CD14-positive monocyte (primary cell): ENCODE measurements around the gene GPC5. TPM values are rescaled to one million over a fixed set of nuclear protein-coding genes. Genes with fewer than 3 reads are reported as not detected.

Experiments used
- DNase-seq, 3 donors: peaks; one replicate each; pipeline ENCODE4 v3.0.0-alpha.2; 2011 to 2022
- H2AFZ ChIP-seq: 2 replicates; pipeline ENCODE4 v1.6.0; 2012; ENCODE audit warnings: mild to moderate bottlenecking, low read depth, low read length, inconsistent platforms; ENCODE audit not compliant: insufficient read depth, poor library complexity, severe bottlenecking
- H3K27ac ChIP-seq, 2 donors: 1 replicate in 1 of 2; 2 replicates in 1 of 2; pipeline ENCODE4 v1.5.1; 2012 to 2013; ENCODE audit warnings: low read length in 2 of 2, control low read depth in 1 of 2, inconsistent platforms in 1 of 2, low read depth in 1 of 2, mild to moderate bottlenecking in 1 of 2
- H3K27me3 ChIP-seq, 2 donors: one replicate each; pipeline versions ENCODE4 v1.6.0 to v1.6.1; 2011 to 2013; ENCODE audit warnings: low read length in 2 of 2; ENCODE audit not compliant: control insufficient read depth in 2 of 2, insufficient read depth in 2 of 2
- H3K36me3 ChIP-seq, 2 donors: replicated peaks in 1 of 2; 1 replicate in 1 of 2; 2 replicates in 1 of 2; pipeline versions ENCODE4 v1.5.1 to v1.6.1; 2012 to 2013; ENCODE audit warnings: low read length in 2 of 2, control low read depth in 1 of 2, inconsistent platforms in 1 of 2, mild to moderate bottlenecking in 1 of 2; ENCODE audit not compliant: insufficient read depth in 2 of 2, control insufficient read depth in 1 of 2
- H3K4me1 ChIP-seq, 2 donors: 1 replicate in 1 of 2; 2 replicates in 1 of 2; pipeline versions ENCODE4 v1.5.1 to v1.6.1; 2012 to 2013; ENCODE audit warnings: low read length in 2 of 2, control low read depth in 1 of 2, inconsistent platforms in 1 of 2, mild to moderate bottlenecking in 1 of 2, moderate library complexity in 1 of 2; ENCODE audit not compliant: insufficient read depth in 2 of 2, control insufficient read depth in 1 of 2
- H3K4me2 ChIP-seq: replicated peaks from 2 replicates; pipeline ENCODE3; 2012; ENCODE audit warnings: low read length, moderate library complexity, mild to moderate bottlenecking; ENCODE audit not compliant: poor library complexity, severe bottlenecking; ENCODE audit errors: extremely low read depth
- H3K4me3 ChIP-seq, 3 experiments: fragments of 200-600 bp in 1 of 3; sonication (generic) in 1 of 3; replicated peaks in 1 of 3; 1 replicate in 2 of 3; 2 replicates in 1 of 3; pipeline ENCODE4 v1.5.1; 2011 to 2013; ENCODE audit warnings: low read length in 3 of 3, mild to moderate bottlenecking in 3 of 3, control low read depth in 2 of 3, low read depth in 2 of 3, inconsistent platforms in 1 of 3, moderate library complexity in 1 of 3
- H3K79me2 ChIP-seq: 2 replicates; pipeline ENCODE4 v1.6.0; 2012; ENCODE audit warnings: mild to moderate bottlenecking, control low read depth, inconsistent platforms, low read length, moderate library complexity; ENCODE audit not compliant: insufficient read depth
- H3K9ac ChIP-seq: 2 replicates; pipeline ENCODE4 v1.6.0; 2017; ENCODE audit warnings: low read length, mild to moderate bottlenecking; ENCODE audit not compliant: insufficient read depth, poor library complexity, severe bottlenecking
- H3K9me3 ChIP-seq, 2 donors: replicated peaks in 1 of 2; 1 replicate in 1 of 2; 2 replicates in 1 of 2; pipeline versions ENCODE4 v1.5.1 to v1.6.1; 2012 to 2013; ENCODE audit warnings: low read length in 2 of 2, control low read depth in 1 of 2; ENCODE audit not compliant: control insufficient read depth in 1 of 2, insufficient read depth in 1 of 2
- H4K20me1 ChIP-seq: 2 replicates; pipeline ENCODE4 v1.6.0; 2012; ENCODE audit warnings: mild to moderate bottlenecking, low read length, control low read depth, moderate library complexity; ENCODE audit not compliant: insufficient read depth
- H3K27ac Mint-ChIP-seq, 7 donors: one replicate each; pipeline ENCODE4 v1.8.0; 2020; ENCODE audit warnings: mild to moderate bottlenecking in 7 of 7, mixed read lengths in 7 of 7, moderate library complexity in 6 of 7, inconsistent platforms in 2 of 7
- H3K27me3 Mint-ChIP-seq, 3 donors: one replicate each; pipeline ENCODE4 v1.8.0; 2021 to 2022; ENCODE audit warnings: low read depth in 3 of 3, mild to moderate bottlenecking in 3 of 3, mixed read lengths in 3 of 3, moderate library complexity in 3 of 3, inconsistent platforms in 1 of 3
- H3K36me3 Mint-ChIP-seq, 2 donors: one replicate each; pipeline ENCODE4 v1.8.0; 2020; ENCODE audit warnings: mixed read lengths in 2 of 2, inconsistent platforms in 1 of 2, mild to moderate bottlenecking in 1 of 2
- H3K4me1 Mint-ChIP-seq: one replicate; pipeline ENCODE4 v1.8.0; 2020; ENCODE audit warnings: mild to moderate bottlenecking, mixed read lengths
- H3K4me3 Mint-ChIP-seq, 2 donors: one replicate each; pipeline ENCODE4 v1.8.0; 2020; ENCODE audit warnings: mild to moderate bottlenecking in 2 of 2, mixed read lengths in 2 of 2, moderate library complexity in 1 of 2
- H3K9me3 Mint-ChIP-seq, 7 donors: one replicate each; pipeline ENCODE4 v1.8.0; 2020 to 2022; ENCODE audit warnings: mixed read lengths in 7 of 7, mild to moderate bottlenecking in 6 of 7, moderate library complexity in 6 of 7, inconsistent platforms in 2 of 7
- WGBS: methylation state at CpG from one replicate; pipeline ENCODE4 v1.1.5; 2013; ENCODE audit warnings: missing lambda C conversion rate; ENCODE audit not compliant: insufficient coverage; 5-methylcytosine and 5-hydroxymethylcytosine counted together
- intact Hi-C, 2 donors: fragments of 100-400 bp; cut with micrococcal nuclease; formaldehyde crosslinking; loops; one replicate each; pipeline versions ENCODE4 v1.15.0 to v1.15.1; 2023
- polyA plus RNA-seq, 3 donors: library from polyadenylated mRNA; depleted of rRNA in 1 of 3; unstranded in 2 of 3; stranded (reverse) in 1 of 3; fragments of 300-500 nt in 2 of 3; fragments of >200 nt in 1 of 3; fragmentation: Illumina TruSeq in 2 of 3; gene quantifications; 1 replicate in 2 of 3; 2 replicates in 1 of 3; pipeline ENCODE4 v1.2.3, GENCODE V29; 2012 to 2021
- TF ChIP-seq, protein P1 (sequence below): fragments of 200-600 bp; IDR thresholded peaks from one replicate; pipeline ENCODE4 v1.8.0; 2022; ENCODE audit warnings: antibody characterized with exemption, mild to moderate bottlenecking

Gene GPC5
- polyA plus RNA-seq, 3 donors, result not detected

DNA sequence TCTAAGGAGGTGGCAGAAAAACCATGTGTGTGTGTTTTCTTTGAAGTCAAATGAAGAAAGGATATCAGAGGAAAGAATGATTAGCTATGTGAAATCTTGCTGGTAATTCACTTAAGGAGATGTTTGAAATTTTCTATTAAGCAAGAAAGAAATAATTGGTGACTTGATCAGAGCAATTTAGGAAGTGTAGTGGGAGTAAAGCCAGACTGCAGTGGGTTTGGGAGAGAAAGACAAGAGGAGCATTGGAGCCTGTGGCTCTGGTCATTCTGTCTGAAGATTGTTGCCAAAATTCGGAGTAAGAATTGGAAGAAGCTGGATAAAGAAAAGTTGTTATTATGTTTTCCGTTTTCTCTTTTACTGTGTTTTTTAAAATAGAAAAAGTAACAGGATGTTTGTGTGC lies 640.5 kb downstream of the GPC5 start:
- H2AFZ ChIP-seq, result no peak overlapping the region
- TF ChIP-seq, protein P1, sequence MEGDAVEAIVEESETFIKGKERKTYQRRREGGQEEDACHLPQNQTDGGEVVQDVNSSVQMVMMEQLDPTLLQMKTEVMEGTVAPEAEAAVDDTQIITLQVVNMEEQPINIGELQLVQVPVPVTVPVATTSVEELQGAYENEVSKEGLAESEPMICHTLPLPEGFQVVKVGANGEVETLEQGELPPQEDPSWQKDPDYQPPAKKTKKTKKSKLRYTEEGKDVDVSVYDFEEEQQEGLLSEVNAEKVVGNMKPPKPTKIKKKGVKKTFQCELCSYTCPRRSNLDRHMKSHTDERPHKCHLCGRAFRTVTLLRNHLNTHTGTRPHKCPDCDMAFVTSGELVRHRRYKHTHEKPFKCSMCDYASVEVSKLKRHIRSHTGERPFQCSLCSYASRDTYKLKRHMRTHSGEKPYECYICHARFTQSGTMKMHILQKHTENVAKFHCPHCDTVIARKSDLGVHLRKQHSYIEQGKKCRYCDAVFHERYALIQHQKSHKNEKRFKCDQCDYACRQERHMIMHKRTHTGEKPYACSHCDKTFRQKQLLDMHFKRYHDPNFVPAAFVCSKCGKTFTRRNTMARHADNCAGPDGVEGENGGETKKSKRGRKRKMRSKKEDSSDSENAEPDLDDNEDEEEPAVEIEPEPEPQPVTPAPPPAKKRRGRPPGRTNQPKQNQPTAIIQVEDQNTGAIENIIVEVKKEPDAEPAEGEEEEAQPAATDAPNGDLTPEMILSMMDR, result no peak
- intact Hi-C loops, result no loop called here
- no peak overlapping the region for H3K4me2 ChIP-seq
- no peaks in the 10 kb centered on the region for H3K27me3 ChIP-seq
- H3K9me3 Mint-ChIP-seq, result peaks cover 0 to 16% (median 3%) of the 10 kb centered on the region in 7 donors
- H3K4me1 ChIP-seq, result no peaks in the 10 kb centered on the region
- no peaks in the 10 kb centered on the region for H3K36me3 ChIP-seq
- no peaks in the 10 kb centered on the region for H3K36me3 Mint-ChIP-seq
- no peak overlapping the region for H3K27ac ChIP-seq
- H3K9me3 ChIP-seq, result peaks cover 10 to 16% of the 10 kb centered on the region in 2 donors
- WGBS, result 83% methylated on average over 2 of the region's 2 CpGs
- no peak overlapping the region for H3K4me3 ChIP-seq
- DNase-seq, result no peak
- H3K27ac Mint-ChIP-seq, result no peak overlapping the region
- H3K79me2 ChIP-seq, result no peaks in the 10 kb centered on the region
- H3K27me3 Mint-ChIP-seq, result no peaks in the 10 kb centered on the region
- no peak overlapping the region for H3K9ac ChIP-seq
- no peak overlapping the region for H3K4me3 Mint-ChIP-seq
- H4K20me1 ChIP-seq, result no peaks in the 10 kb centered on the region
- H3K4me1 Mint-ChIP-seq, result no peaks in the 10 kb centered on the region

DNA sequence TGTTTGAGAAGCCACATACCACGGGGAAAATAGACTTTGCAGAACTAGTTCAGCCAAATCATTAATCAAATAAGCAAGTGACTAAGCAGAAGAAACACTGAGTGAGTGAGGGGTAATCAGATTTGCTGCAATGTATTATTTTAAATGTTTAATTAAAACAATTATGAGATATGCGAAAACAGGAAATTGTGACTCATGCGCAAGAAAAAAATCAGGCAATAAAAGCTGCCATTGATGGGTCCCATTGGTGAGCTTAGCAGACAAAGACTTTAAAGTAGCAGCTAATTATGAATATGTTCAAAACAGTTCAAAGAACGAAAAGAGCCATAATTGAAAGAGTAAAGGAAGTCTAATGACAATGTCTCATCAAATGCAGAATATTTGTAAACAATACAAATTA lies 644.1 kb downstream of the GPC5 start:
- Histone ChIP-seq H3K27ac (no peak overlapping the region), H3K79me2 (no peaks in the 10 kb centered on the region), H3K36me3 (no peaks in the 10 kb centered on the region), H3K4me2 (no peak overlapping the region), H3K9ac (no peak overlapping the region), H3K9me3 (peaks cover 13 to 16% of the 10 kb centered on the region in 2 donors), H3K27me3 (no peaks in the 10 kb centered on the region), H3K4me3 (no peak overlapping the region), H2AFZ (no peak overlapping the region), H3K4me1 (no peaks in the 10 kb centered on the region), H4K20me1 (no peaks in the 10 kb centered on the region)
- no peak for DNase-seq
- H3K36me3 Mint-ChIP-seq, result no peaks in the 10 kb centered on the region
- H3K4me1 Mint-ChIP-seq, result no peaks in the 10 kb centered on the region
- H3K27ac Mint-ChIP-seq, result no peak overlapping the region
- TF ChIP-seq, protein P1, result no peak
- no peaks in the 10 kb centered on the region for H3K27me3 Mint-ChIP-seq
- H3K9me3 Mint-ChIP-seq, result peaks cover 0 to 13% (median 2%) of the 10 kb centered on the region in 7 donors
- intact Hi-C loops, result no loop called here
- 88% methylated on average over 2 of the region's 4 CpGs for WGBS
- no peak overlapping the region for H3K4me3 Mint-ChIP-seq
